Measurements from ENCODE around the gene SRPK3.

DNA sequence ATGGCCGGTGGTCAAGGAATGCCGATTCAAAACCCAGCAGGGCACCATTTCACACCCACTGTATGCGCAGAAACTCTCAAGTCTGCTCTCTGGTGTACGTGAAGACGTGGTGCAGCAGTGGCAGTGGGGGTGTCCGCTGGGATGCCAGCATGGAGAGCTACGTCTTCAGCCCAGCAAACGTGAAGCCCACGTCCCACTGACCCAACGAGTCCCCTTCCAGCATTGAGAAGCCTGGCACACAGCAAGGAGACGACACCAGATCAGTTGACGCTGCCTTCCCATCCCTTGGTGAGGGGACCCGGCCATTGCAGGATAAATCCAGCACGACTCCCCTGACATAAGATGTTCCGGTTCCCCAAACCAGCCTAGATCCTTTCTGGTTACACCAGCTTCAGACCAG is 19.0 kb upstream of the SRPK3 start:
- TF ChIP-seq EZH2 (IDR thresholded peaks at IDR 0.05; ENCODE audit: low read depth, unreplicated experiment) (no peak), POLR2AphosphoS5 (IDR thresholded peaks at IDR 0.05; ENCODE audit: low read depth) (no peak)
- TF ChIP-seq, protein P1, sequence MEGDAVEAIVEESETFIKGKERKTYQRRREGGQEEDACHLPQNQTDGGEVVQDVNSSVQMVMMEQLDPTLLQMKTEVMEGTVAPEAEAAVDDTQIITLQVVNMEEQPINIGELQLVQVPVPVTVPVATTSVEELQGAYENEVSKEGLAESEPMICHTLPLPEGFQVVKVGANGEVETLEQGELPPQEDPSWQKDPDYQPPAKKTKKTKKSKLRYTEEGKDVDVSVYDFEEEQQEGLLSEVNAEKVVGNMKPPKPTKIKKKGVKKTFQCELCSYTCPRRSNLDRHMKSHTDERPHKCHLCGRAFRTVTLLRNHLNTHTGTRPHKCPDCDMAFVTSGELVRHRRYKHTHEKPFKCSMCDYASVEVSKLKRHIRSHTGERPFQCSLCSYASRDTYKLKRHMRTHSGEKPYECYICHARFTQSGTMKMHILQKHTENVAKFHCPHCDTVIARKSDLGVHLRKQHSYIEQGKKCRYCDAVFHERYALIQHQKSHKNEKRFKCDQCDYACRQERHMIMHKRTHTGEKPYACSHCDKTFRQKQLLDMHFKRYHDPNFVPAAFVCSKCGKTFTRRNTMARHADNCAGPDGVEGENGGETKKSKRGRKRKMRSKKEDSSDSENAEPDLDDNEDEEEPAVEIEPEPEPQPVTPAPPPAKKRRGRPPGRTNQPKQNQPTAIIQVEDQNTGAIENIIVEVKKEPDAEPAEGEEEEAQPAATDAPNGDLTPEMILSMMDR (conservative IDR thresholded peaks at IDR 0.05; ENCODE audit: low read depth in 2 of 2), result no peak
